ENCODE results near the gene TXNDC5.

Gene TXNDC5

DNA sequence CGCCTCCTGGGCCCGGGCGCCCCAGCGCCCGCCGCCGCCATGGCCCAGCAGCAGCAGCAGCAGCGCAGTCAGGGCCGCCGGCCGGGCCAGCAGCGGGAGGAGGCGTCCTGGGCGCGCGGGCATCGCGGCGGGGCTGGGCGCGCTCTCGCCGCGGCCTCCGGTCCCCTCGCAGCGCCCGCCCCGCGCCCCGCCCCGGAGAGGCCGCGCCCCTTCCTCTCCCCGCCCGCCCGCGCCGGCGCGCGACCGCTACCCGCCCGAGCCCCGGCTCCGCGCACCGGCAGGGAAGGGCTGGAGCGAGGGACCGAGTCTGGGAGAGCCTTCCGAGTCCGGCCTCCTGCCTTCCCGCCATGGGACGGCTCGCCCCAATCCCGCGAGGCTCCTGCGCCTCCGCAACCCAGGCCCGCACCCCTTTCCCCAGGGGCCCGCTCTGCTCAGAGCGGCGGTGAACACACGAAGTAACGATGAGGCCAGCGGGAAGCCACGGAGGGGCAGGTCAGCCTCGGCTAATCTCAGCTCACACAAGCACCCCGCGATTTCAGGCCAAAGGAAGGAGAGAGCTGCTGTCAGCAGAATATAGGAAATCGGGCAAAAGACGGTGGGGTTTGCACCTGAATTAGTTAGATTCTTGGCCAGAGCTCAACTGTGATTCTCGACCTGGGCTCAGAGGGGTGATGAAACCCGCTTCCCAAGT lies at the start of gene TXNDC5:
Gene TXNDC5, minus strand, starts transcription at position 135 of the 691 bp plus-strand sequence. Its CDS starts 12 bp downstream, at position 123.
- peak; percentile 78 to 80 for DNase-seq

DNA sequence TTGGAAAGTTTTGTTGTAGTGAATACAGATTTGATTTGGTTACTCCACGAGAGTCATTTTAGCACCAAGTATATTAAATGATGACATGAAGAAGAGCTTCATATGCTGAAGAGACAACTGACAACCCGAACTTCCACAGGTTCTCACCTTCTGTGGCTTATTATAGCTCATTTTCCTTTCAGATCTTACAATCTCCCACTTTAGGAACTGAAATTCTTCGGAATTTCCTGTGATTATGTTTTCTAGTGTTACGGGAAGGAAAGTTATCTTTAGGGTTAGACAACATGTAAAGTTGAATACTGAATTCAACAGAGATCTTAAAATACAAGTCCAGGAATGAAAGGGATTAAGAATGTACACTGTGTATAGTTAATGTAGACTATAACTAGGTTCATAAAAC lies 49.6 kb upstream of the TXNDC5 start:
- DNase-seq: no peak

DNA sequence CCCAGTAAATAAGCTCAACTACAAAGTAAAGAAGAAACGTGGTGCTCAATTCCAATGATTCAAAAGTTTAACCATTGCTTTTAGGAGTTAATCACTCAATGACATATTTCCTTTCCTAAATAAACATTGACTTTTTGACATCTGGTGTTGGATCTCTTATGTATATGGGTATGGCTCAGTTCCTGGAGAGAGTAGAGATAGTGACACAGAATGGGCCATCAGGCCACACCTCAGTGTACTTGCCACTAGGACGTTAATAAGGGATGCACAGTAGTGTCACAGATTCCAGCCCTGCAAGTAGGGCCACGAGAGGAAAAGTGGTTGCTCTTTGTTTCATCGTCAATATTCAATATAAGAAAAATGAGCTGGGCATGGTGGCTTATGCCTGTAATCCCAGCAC lies 48.9 kb upstream of the TXNDC5 start:
- DNase-seq: no peak

DNA sequence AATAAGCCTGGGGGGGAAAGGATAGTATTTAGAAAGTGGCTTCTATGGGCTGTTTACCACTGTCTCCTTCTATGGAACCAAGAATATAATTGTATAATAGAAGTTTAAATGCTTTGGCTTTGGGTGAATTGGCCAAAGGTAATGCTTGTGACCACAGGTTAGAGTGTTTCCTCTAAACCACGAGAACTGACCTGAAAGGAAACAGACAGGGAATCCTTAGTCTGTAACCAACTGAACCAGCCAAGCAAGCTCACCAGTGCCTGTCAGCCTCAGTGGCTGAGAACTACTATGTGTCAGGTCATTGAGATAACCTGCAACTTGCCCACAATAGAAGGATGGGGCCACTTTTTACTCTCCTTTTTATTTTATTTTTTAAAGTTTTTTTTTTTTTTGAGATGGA lies 47.9 kb upstream of the TXNDC5 start:
- DNase-seq: no peak

DNA sequence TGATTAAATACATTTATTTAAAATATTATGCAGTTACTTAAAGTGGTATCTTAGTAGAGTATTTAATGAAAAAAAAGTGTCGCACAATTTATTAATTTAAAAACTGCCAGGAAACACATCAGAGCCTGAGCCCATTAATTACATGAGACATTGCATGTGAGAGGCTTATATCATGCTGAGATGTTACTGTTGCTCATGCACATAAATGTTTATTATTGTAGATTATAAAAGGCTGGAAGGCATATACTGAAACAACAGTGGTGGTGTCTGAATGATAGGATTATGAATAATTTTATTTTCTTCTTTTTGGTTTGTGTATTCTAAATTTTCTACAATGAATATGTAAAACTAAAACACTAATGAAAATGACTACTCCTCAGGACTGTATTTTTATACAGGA lies 45.7 kb upstream of the TXNDC5 start:
- no peak for DNase-seq

DNA sequence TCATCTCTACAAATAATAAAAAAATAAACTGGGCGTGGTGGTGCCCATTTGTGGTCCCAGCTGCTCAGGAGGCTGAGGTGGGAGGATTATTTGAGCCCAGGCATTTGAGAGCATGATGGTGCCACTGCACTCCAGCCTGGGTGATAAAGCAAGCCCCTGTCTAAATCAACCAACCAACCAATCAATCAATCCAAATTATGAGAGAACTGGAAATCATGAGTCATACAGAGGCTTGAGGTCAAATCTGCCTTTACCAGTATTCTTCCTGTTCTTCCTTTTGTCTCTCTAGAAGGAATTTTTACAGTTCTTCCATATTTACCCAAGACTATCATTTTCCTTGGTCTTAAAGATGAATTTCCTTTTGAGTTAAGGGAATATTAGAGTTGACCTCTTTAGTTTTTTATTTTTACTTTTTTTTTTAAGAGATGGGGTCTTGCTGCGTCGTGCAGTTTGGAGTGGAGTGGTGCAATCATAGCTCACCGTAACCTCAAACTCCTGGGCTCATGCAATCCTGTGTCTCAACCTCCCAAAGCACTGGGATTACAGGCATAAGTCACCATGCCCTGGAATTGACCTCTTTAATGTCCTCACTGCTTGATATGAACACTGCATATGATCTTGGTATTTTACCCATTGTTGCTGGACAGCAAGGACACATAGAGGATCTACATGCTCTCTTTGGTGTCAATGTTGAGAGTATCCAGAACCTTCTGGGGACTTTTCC lies 44.1 kb upstream of the TXNDC5 start:
- DNase-seq: no peak

DNA sequence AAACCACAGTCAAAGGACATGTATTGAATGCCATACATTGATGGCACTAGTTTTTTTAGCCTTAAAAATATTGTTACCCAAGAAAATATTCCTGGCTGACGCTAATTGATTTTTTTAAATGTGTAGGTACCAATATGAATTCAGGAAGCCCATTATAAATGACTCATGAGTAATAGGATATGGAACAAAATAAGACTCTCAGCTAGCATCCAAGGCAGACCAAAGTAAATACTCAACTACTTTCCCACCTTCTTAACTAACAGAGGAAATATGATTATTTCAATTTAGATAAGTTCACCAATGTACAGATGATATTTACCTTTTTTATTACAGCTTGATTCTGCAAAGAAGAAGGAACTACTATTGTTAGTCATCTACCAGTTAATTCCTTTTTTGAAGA lies 43.2 kb upstream of the TXNDC5 start:
- DNase-seq: no peak

DNA sequence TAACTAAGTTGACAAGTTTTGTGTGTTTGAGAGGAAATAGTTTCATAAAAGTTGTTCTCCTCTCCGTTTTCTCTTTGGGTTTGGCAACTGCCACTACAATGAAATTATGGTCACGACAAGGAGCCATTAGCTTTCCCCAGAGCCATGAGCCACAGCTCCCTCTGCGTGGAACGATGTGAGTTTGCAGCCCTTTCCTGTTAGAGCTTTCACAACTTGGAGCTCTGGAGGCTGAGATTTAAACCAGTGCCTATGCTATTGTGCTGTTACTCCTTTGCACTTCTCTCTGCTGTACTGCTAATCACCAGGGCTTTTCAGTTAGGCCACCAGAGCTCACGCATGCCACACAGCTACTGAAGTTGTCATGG lies 29.3 kb upstream of the TXNDC5 start:
- DNase-seq: no peak

DNA sequence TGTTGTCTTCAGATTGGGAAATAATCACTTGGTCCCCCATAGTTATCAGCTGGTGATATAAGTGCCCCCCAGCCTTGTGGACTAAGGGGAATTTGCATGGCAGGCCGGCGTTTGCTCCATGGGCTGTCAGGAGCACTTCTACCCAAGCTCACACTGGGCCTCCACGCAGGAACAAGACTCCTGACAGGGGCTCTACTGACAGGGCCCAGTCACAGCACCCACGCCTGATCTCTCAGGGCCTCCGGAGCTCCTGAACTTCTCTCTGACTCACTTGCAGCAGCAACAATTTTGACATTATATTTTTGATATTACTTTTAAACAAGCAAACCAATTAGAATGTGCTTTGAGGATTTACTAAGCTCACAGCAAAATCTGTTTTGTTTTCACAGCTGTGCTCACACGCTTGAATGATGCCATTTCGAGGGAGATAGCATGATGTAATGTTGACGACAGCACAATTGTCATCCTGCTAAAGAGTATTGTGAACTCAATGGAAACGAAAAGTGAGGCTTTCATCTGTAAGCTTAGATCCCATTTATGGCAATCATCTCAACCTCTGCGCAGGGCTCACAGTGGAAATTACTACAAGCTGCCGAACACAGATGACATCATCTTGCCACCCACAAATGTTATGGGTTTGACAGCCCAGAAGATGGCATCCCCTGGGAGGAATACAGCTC lies 28.7 kb upstream of the TXNDC5 start:
- no peak for DNase-seq

DNA sequence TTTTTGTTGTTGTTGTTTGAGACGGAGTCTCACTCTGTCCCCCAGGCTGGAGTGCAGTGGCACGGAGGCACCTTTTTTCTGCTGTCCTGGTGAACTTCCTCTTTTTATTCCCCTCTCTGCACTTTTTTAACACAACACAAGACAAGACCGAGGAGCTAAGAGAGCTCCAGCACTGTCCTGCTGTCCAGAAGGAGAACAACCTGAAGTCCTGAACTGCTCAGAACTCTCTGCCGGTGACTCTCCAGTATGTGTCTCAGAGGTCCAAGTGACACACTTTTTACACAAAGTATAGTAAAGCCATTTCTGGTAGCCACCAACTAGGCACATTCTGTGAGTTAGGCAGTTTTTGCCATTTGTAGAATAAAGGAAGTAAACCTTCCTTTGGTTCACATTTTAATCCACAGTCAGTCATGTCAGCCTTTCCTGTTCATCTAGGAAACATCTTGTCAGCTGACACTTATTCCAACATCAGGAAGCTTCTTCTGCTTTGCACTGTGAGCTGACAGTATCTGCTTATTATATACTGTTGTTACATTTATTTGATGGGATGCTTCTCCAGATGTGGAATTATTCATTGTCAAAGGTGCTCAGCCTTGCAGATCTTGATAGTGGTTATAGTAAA lies 28.1 kb upstream of the TXNDC5 start:
- no peak for DNase-seq

DNA sequence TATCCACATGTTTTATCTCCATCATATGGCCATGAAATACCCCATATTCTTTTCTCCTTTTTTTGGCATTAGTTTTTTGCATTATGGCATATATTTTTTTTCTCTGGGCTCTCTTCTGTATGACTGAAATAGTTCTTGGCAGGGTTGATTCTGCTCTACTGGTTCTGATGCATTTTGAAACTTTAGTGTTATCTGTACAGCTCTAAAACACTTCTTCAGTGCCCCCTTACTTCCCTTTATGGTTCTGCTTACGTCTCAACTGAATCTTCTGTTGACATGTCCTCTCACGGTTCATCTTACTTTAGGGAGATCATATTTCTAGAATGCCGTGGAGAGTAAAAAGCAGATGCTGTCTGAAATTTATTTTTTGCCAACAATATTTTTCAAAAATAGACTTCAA lies 23.2 kb upstream of the TXNDC5 start:
- no peak for DNase-seq

DNA sequence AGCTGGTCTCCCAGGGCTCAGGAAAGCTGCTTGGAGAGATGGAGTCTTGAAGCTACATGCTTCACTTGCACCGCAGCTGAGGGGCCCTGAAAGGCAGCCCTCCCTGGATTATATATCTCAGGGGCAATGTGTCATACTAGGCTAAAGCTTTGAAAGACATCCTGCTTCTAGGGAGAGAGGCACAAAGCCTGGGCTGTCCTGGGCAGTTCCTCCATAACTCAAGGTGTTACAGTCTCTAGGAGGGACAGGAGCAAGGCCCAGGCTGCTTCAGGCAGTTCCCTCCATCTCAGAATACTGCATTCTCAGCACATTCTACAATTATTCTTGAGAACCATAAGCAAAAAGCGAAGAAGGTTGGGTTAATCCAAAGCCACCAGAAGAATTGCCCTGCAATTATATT lies 22.0 kb upstream of the TXNDC5 start:
- no peak for DNase-seq

DNA sequence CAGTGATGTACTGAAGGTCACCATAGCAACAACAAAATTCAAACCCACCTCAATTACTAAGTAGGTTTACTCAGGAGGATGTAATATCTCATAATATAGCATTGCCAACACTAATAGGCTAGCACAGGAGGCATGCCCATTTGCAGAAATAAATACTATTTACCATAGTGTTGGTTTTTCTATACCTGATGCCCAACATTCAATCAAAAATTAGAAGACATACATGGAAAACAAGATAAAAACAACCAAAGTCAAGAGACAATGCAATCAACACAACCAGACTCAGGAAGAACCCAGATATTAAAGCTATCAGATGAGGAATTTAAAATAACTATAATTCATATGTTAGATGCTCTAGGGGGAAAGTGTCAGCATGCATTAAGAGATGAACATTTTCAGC lies 14.3 kb upstream of the TXNDC5 start:
- no peak for DNase-seq

DNA sequence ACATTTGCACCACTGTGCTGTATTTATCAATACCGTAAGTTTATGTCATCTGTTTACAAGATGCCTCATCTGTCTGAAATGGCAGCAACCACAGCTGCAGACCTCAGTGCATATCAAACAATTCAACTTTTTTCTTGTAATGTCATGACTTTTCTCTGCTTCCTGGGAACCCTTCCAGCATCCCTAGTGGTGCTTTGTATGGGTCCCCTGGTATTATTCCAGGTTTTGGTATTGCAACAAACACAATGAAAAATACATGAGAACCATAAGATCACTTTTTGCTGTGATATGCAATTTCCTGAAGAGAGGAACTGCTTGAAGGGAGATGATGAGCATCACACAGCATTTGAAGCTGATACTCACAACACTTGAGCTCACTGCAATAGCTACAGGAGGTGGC lies 12.0 kb upstream of the TXNDC5 start:
- DNase-seq: no peak

DNA sequence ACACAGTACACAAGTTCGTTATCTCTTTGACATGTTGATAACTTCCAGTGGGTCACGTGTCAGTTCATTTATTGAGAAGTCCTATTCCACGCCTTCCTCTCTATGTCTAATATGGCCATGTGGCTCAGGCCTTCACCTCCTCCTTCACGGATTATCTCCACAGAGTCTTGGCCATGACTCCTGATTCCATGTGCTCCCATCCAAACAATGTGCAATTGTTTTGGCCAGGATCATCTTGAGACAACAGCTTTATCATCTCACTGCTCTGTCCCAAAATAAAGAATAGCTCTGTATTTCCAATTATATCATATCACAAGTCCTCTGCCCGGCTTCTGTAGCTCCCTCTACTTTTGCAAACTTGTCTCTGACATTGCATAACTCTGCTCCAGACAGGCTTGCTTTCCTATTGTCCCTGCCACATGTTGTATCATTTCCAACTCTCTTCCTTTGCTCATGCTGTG lies 11.1 kb upstream of the TXNDC5 start:
- no peak for DNase-seq

DNA sequence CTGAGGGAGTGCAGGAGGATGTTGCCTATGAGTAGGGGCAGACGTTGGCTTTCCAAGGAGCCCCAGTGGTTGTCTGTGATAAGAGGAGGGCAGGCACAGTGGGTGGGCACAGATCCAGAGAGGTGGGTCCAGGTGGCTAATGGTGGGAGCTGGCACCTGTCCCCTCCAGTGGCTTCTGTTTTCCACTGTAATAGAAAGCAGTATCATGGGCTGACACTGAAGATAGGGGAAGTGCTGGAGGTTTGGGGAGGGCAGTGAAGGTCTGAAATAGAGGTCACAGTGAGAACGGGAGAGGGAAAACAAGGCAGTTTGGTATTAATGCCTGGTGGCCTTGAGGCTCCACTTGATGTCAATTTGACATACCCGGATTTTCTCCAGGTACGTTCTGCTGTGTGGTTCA lies 10.5 kb upstream of the TXNDC5 start:
- no peak for DNase-seq

DNA sequence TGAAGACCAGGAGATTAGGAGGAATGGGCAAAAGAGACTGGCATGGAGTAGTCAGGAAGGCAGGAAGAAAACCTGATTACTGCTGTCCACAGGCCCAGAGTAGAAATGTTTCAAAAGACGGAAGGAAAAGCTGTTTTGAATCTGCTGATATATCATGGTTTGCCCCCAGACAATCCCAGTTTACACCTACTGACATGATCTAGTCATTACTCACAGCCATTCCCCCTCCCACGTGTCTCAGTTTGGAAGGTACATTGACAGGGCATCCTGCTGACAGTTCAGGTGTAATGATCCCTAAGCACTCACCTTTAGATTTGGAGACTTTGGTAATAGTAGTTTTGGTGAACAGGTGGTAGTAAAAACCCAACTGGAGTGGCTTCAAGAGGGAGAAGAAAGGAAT lies 9.8 kb upstream of the TXNDC5 start:
- peak in 1 of 2 experiments; percentile 16 for DNase-seq

DNA sequence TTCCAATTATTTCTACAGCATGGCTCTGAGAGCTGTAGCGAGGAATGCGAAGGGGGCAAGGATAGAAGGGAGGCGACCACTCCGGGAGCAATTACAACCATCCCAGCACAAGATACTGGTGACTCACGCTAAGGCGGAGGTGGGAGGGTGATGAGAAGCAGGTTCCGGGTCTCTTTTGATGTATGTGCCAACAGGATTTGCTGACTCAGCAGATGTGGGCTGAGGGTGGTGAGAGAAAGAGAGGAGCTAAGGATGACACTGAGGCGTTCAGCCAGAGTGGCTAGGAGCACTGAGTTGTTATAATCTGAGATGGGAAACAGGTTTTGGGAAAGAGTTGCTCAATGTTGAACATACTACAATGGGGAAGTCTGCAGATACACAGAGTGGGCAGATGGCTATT lies 9.3 kb upstream of the TXNDC5 start:
- peak; percentile 56 to 67 for DNase-seq

DNA sequence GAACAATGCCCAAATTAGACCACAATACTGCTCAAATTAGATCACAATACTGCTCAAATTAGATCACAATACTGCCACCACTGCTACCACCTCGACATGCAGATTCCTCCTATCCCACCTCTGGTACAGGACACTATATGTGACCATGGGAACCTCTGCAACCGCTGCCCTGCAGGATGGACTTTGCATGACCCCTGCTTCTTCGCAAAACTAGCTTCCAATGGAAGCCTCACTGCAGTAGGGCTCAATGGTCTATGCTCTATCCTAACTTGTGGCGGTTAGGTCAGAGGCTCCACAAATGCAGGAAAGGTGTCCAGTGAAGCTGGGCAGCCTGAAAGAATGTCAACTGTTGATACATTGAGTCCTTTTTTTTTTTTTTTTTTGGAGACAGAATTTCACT lies 7.8 kb upstream of the TXNDC5 start:
- DNase-seq: no peak

DNA sequence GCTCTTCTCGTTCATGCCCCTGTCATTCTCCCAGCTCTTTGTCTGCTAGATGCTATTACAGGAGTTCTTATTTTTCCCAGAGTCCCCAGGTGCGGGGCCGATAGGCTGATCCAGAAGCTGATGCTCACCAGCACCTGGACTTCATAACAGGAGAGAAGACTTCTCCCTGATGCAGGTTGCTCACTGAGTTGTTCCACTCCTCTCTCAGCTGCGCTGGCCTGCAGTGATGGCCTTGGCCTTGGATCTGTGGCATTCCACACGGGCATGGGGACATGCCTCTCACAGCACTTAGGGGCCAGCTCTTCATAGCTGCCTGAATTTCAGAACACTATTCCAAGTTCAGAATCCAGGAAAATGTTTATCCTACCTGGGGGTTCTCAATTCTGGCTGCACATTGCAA lies 7.1 kb upstream of the TXNDC5 start:
- DNase-seq: no peak

DNA sequence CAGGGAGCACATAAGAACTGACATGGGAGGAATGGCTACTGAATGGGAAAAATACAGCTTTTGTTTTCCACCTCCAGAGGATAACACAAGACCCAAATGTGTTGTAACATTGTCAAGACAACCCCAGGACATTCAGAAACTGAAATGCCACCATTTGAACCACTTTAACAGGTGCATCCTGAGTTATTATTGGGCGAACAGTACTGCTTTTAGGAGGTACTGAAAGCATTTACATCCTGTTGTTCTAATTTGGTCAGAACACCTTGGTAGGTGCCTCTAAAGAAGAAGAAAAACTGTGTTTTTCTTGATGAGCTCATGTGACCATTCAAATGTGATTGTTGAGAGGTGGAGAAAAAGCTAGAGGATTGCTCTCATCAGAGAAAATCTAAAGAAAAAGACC lies 6.4 kb upstream of the TXNDC5 start:
- no peak for DNase-seq

DNA sequence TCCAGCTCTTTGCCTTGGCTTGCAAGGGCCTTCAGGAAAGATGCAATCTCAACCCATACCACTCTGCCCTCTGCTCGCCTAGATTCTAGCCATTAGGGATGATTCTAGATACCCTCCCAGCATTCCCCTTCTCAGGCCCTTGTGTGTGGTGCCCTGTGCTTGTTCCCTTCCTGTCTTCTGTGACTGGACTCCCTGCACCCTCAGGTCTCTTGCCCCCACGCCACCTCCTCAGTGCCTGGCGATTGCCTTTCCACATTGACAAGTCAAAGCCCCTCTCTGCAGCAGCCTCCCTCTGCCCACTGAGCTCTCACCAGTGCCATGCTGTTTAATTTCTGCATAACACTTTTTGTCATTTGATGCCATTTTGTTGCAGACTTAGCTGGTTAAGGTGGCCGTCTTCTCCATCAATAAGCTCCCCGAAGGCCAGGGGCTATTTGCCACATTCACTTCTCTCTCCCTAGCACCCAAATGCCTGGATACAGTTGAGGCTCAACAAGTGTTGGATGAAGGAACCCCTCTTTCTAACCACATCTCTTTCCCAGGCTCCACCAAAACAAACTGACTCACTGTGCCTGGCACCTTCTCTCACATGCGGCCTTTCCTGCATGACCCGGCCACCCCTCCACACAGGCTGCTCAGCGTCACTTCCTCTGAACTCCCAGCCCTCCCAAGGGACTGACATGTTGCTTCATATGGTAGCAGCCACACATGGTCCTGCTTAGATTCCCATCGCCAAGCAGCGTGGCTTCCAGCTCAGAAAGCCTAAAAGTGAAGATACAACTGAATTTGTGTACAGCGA lies 4.6 kb upstream of the TXNDC5 start:
- no peak for DNase-seq

DNA sequence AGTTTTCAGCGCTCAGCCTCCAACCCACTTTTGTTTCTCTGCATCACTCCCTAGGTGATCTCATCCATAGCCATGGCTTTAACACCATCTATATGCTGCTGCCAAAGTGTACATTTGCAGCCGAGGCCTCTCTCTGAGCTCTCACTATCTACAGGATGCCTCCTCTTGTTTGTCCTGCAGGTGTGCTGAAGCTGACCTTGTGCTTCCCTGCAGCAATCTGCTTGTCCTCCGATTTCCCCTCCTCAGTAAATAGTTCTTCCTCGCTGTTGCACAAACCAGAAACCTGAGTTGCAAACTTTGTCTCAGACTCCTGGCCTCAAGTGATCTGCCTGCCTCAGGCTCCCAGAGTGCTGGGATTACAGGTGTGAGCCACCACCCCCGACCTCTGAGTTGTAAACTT lies 3.7 kb upstream of the TXNDC5 start:
- DNase-seq: no peak

Measured in activated CD4-positive, alpha-beta T cell treated with anti-CD3 and anti-CD28 coated beads, Interleukin-2, amount 50 U/mL, for 48 hours (primary cell).